Testis (tissue), 3 donors: ENCODE results near the gene TRIM46. TPM values are rescaled to one million over a fixed set of nuclear protein-coding genes. Genes with fewer than 3 reads are reported as not detected.

Experiments used
- DNase-seq: peaks from one replicate; pipeline ENCODE4 v3.0.0-alpha.2; 2019
- H3K27ac ChIP-seq, 2 donors: fragments of 200-600 bp; sonication (generic); one replicate each; pipeline ENCODE4 v1.5.1; 2019
- H3K27me3 ChIP-seq: fragments of 200-600 bp; sonication (generic); one replicate; pipeline ENCODE4 v1.5.1; 2019
- H3K36me3 ChIP-seq: fragments of 200-600 bp; sonication (generic); one replicate; pipeline ENCODE4 v1.5.1; 2017; ENCODE audit warnings: low read depth; ENCODE audit errors: missing control alignments
- H3K4me1 ChIP-seq: fragments of 200-600 bp; sonication (generic); one replicate; pipeline ENCODE4 v1.5.1; 2019
- H3K4me3 ChIP-seq, 2 donors: fragments of 200-600 bp; sonication (generic); one replicate each; pipeline ENCODE4 v1.5.1; 2017 to 2019
- H3K9me3 ChIP-seq: fragments of 200-600 bp; sonication (generic); one replicate; pipeline ENCODE4 v1.5.1; 2017
- CTCF ChIP-seq, 3 experiments: fragments of 450-650 bp in 2 of 3; fragments of 200-600 bp in 1 of 3; sonication (generic) in 1 of 3; IDR thresholded peaks; one replicate each; pipeline ENCODE4 v1.5.1; 2016 to 2019; ENCODE audit warnings: antibody characterized with exemption in 3 of 3, mild to moderate bottlenecking in 2 of 3, moderate library complexity in 1 of 3
- POLR2A ChIP-seq: fragments of 450-650 bp; IDR thresholded peaks from one replicate; pipeline ENCODE4 v1.6.1; 2017; ENCODE audit warnings: antibody characterized with exemption, mild to moderate bottlenecking, moderate library complexity
- WGBS, 2 donors: methylation state at CpG; one replicate each; pipeline ENCODE4 v1.1.5; 2018; 5-methylcytosine and 5-hydroxymethylcytosine counted together
- intact Hi-C: fragments of 100-400 bp; cut with DNase I; formaldehyde crosslinking; loops from one replicate; pipeline ENCODE4 v1.15.1; 2023; ENCODE audit warnings: low total_unique reads
- polyA plus RNA-seq: library from polyadenylated mRNA; stranded (reverse); fragments of 350-450 nt; fragmentation: Illumina TruSeq; extraction: RNeasy Lipid Tissue Mini Kit (QIAGEN cat#74804); gene quantifications from one replicate; pipeline ENCODE4 v1.2.3, GENCODE V29; 2014; ENCODE audit warnings: low read depth, low replicate concordance; ENCODE audit not compliant: insufficient read depth
- total RNA-seq, 2 donors: library from RNA; depleted of rRNA; stranded (reverse); fragments of >200 nt; gene quantifications; one replicate each; pipeline ENCODE4 v1.2.3, GENCODE V29; 2016

TRIM46 gene
- total and polyA plus RNA-seq, 3 donors from 2014 or later: 3.7 to 4.0 (median 3.9) TPM

DNA sequence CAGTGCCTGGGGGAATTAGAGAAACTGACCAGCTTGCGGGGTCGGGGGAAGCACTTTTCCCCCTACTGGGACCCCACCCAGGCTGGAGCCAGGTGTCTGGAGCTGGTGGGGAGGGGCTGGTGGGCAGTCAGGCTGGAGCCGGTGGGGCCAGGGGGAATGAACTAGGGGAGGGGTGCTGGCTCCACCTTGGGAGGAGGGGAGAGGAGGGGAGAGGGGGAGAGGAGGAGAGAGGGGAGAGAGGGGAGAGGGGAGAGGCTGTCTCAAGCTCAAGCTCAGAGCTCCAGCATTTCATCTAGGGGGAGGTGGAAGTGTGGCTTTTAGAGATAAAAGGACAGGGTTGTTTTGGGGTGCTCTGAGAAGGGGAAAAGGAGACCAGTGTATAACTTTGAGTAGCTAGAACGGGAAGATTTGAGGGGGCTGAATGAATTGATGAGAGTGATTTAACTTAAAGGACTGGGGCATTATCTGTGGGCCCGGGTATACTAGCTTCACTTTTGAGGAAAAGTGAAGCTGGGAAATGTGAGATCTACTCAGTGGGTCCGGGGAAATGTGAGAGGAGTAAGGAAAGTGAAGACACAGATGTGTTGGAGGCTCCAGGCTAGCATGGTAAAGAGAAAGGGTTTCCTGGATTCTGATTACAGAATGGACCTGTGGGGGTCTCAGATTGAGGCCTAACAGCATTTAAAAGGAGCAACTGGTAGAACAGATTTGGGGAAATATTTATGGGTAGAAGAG lies 43.2 kb upstream of the TRIM46 start:
- Histone ChIP-seq H3K27ac (no peak overlapping the region), H3K9me3 (no peaks in the 10 kb centered on the region), H3K4me3 (no peak overlapping the region), H3K4me1 (peaks cover 42% of the 10 kb centered on the region), H3K27me3 (no peaks in the 10 kb centered on the region), H3K36me3 (no peaks in the 10 kb centered on the region)
- TF ChIP-seq POLR2A (no peak), CTCF (IDR thresholded peaks at IDR 0.05) (no peak)
- 23 to 39% methylated on average over 5 to 6 of the region's 6 CpGs for whole genome bisulfite sequencing, 2 donors
- intact Hi-C loops: no loop called here
- no peak for DNase-seq

GRCh38 chr1:155131285-155131684 lies 42.4 kb upstream of the TRIM46 start:
- Histone ChIP-seq H3K9me3 (no peaks in the 10 kb centered on the region), H3K4me3 (no peak overlapping the region), H3K4me1 (peaks cover 41% of the 10 kb centered on the region), H3K36me3 (no peaks in the 10 kb centered on the region), H3K27ac (no peak overlapping the region), H3K27me3 (no peaks in the 10 kb centered on the region)
- DNase-seq: no peak
- WGBS, 2 donors: 88 to 90% methylated on average over 8 of the region's 8 CpGs
- TF ChIP-seq POLR2A (no peak), CTCF (IDR thresholded peaks at IDR 0.05) (no peak)
- intact Hi-C loops: no loop called here

DNA sequence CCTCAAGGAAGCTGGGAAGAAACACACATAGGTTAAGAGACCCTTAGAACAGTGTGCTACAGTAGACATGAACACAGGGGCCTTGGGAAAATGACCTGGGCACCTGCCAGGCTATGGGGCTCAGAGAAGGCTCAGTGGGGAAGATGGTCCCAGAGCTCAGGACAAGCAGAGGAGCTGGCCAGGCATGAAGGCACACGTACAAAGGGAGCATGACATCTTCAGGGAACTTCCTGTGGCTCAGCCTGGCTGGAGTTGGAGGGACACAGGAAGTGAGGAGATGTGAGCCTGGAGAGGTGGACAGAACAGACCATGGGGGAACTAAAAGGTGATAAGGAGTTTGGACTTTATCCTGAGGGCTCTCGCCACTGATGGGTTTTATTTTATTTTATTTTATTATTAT lies 41.8 kb upstream of the TRIM46 start:
- Histone ChIP-seq H3K4me1 (peaks cover 38% of the 10 kb centered on the region), H3K27me3 (no peaks in the 10 kb centered on the region), H3K27ac (no peak overlapping the region), H3K4me3 (no peak overlapping the region), H3K36me3 (no peaks in the 10 kb centered on the region), H3K9me3 (no peaks in the 10 kb centered on the region)
- intact Hi-C loops: no loop called here
- DNase-seq: no peak
- 68 to 73% methylated on average over 2 of the region's 2 CpGs for WGBS, 2 donors
- no peak for TF ChIP-seq POLR2A

DNA sequence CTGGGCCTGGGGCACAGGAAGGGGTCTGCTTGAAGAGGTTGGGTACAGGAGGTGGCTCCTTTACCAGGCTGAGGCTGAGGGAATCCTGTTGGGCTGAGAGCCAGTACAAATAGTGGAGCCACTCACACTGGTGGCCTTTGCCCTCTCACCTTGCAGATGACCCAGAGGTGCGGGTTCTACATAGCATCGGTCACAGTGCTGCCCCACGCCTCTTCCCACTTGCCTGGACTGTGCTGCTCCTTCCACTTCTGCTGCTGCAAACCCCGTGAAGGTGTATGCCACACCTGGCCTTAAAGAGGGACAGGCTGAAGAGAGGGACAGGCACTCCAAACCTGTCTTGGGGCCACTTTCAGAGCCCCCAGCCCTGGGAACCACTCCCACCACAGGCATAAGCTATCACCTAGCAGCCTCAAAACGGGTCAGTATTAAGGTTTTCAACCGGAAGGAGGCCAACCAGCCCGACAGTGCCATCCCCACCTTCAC lies 39.8 kb upstream of the TRIM46 start:
- Histone ChIP-seq H3K27ac (no peak overlapping the region), H3K4me3 (no peak overlapping the region), H3K4me1 (peaks cover 29% of the 10 kb centered on the region), H3K36me3 (no peaks in the 10 kb centered on the region), H3K9me3 (no peaks in the 10 kb centered on the region), H3K27me3 (no peaks in the 10 kb centered on the region)
- DNase-seq: no peak
- TF ChIP-seq CTCF (IDR thresholded peaks at IDR 0.05): no peak
- no peak for TF ChIP-seq POLR2A
- intact Hi-C loops: no loop called here
- WGBS, 2 donors: 80 to 84% methylated on average over 7 of the region's 7 CpGs

DNA sequence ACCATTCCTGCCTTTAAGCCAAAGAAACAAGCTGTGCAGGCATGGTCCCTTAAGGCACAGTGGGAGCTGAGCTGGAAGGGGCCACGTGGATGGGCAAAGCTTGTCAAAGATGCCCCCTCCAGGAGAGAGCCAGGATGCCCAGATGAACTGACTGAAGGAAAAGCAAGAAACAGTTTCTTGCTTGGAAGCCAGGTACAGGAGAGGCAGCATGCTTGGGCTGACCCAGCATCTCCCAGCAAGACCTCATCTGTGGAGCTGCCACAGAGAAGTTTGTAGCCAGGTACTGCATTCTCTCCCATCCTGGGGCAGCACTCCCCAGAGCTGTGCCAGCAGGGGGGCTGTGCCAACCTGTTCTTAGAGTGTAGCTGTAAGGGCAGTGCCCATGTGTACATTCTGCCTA lies 39.3 kb upstream of the TRIM46 start:
- intact Hi-C loops: no loop called here
- 18 to 29% methylated on average over 1 of the region's 1 CpG for WGBS, 2 donors
- TF ChIP-seq POLR2A (no peak), CTCF (IDR thresholded peaks at IDR 0.05) (no peak)
- no peaks in the 10 kb centered on the region for H3K36me3 ChIP-seq
- H3K27ac ChIP-seq: peak overlapping the region; percentile 95 to 96
- peaks cover 26% of the 10 kb centered on the region for H3K4me1 ChIP-seq
- no peaks in the 10 kb centered on the region for H3K27me3 ChIP-seq
- H3K9me3 ChIP-seq: no peaks in the 10 kb centered on the region
- no peak overlapping the region for H3K4me3 ChIP-seq
- DNase-seq: no peak
